Neural progenitor cell (in vitro differentiated cells): ENCODE measurements around the gene WDR70. TPM values are rescaled to one million over a fixed set of nuclear protein-coding genes. Genes with fewer than 3 reads are reported as not detected.
"Not testable (repeated sequence)": the region's sequence is repeated elsewhere in the genome, so short reads cannot be mapped to it uniquely, and the experiment has no call there.

Experiments used
- DNase-seq: peaks from one replicate; pipeline ENCODE4 v3.0.0-alpha.2; 2016; ENCODE audit warnings: low spot score
- H2AFZ ChIP-seq: fragments of 200-600 bp; sonication (generic); replicated peaks from 2 replicates; pipeline ENCODE4 v1.6.1; 2016; ENCODE audit warnings: antibody characterized with exemption
- H3F3A ChIP-seq: fragments of 200-600 bp; sonication (generic); 2 replicates; pipeline ENCODE4 v1.6.1; 2016; ENCODE audit warnings: antibody characterized with exemption, low read depth
- H3K27ac ChIP-seq: fragments of 200-600 bp; sonication (generic); 2 replicates; pipeline ENCODE4 v1.5.1; 2016; ENCODE audit warnings: mild to moderate bottlenecking
- H3K27me3 ChIP-seq: fragments of 200-600 bp; sonication (generic); 2 replicates; pipeline ENCODE4 v1.6.1; 2016; ENCODE audit warnings: mild to moderate bottlenecking, moderate library complexity
- H3K36me3 ChIP-seq: fragments of 200-600 bp; sonication (generic); 2 replicates; pipeline ENCODE4 v1.5.1; 2016
- H3K4me1 ChIP-seq: fragments of 200-600 bp; sonication (generic); 2 replicates; pipeline ENCODE4 v1.6.1; 2016; ENCODE audit warnings: mixed run types
- H3K4me2 ChIP-seq: fragments of 200-600 bp; sonication (generic); 2 replicates; pipeline ENCODE4 v1.6.1; 2016
- H3K4me3 ChIP-seq: fragments of 200-600 bp; sonication (generic); 2 replicates; pipeline ENCODE4 v1.5.1; 2016
- H3K79me2 ChIP-seq: fragments of 200-600 bp; sonication (generic); 2 replicates; pipeline ENCODE4 v1.6.1; 2016; ENCODE audit warnings: low read depth
- H3K9ac ChIP-seq: fragments of 200-600 bp; sonication (generic); 2 replicates; pipeline ENCODE4 v1.6.1; 2016
- H3K9me3 ChIP-seq: fragments of 200-600 bp; sonication (generic); 2 replicates; pipeline ENCODE4 v1.5.1; 2016; ENCODE audit warnings: low read depth
- H4K20me1 ChIP-seq: fragments of 200-600 bp; sonication (generic); 2 replicates; pipeline ENCODE4 v1.6.1; 2016; ENCODE audit warnings: low read depth
- H3K27ac Mint-ChIP-seq: 3 replicates; pipeline ENCODE4 v1.8.0; 2021; ENCODE audit warnings: mixed read lengths
- H3K27me3 Mint-ChIP-seq: 2 replicates; pipeline ENCODE4 v1.8.0; 2022; ENCODE audit warnings: low read depth, mild to moderate bottlenecking, inconsistent platforms, moderate library complexity, mixed read lengths; ENCODE audit not compliant: insufficient read depth
- H3K36me3 Mint-ChIP-seq: 3 replicates; pipeline ENCODE4 v1.8.0; 2021; ENCODE audit warnings: mixed read lengths
- H3K4me1 Mint-ChIP-seq: 3 replicates; pipeline ENCODE4 v1.8.0; 2021; ENCODE audit warnings: mixed read lengths
- H3K4me3 Mint-ChIP-seq: 3 replicates; pipeline ENCODE4 v1.8.0; 2021; ENCODE audit warnings: mild to moderate bottlenecking, moderate library complexity, mixed read lengths
- H3K9me3 Mint-ChIP-seq: 3 replicates; pipeline ENCODE4 v1.8.0; 2020; ENCODE audit warnings: mixed read lengths
- EZH2 ChIP-seq: fragments of 200-600 bp; sonication (generic); IDR thresholded peaks from 2 replicates; pipeline ENCODE4 v1.6.1; 2017; ENCODE audit warnings: antibody characterized with exemption, mild to moderate bottlenecking, moderate library complexity
- EZH2phosphoT487 ChIP-seq: fragments of 200-600 bp; sonication (generic); IDR thresholded peaks from 2 replicates; pipeline ENCODE4 v1.6.1; 2017; ENCODE audit warnings: antibody characterized with exemption
- total RNA-seq: library from RNA; depleted of rRNA; stranded (reverse); fragments of >200 nt; gene quantifications from 2 replicates; pipeline ENCODE4 v1.2.3, GENCODE V29; 2015; ENCODE audit warnings: low replicate concordance
- TF ChIP-seq, protein P1 (sequence below): fragments of 200-600 bp; sonication (generic); IDR thresholded peaks from 2 replicates; pipeline ENCODE4 v1.5.1; 2017; ENCODE audit warnings: antibody characterized with exemption, mild to moderate bottlenecking

The WDR70 gene
- total RNA-seq, 1 donor from 2014 or later, result 46.2 TPM

DNA sequence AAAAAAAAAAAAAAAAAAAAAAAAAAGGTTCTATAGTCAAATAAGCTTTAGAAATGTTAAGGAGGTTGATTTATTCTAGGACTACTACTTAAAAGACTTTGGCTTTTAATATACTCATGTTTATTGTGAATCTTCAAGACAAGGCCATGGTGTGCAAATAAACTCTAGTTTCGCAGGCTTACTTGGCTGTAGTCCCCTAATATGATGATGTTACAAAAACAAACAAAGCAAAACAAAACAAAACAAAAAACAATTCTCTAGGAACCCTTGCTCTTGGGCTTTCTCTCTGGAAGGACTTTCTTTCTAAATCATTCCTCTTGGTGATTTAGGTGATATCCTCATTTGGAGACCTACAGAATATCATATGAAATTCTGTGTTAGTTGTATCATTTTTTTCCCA, 288.7 kb downstream of the WDR70 start:
- Histone ChIP-seq H3K4me3 (no peak overlapping the region), H4K20me1 (no peaks in the 10 kb centered on the region), H2AFZ (no peak overlapping the region), H3K27ac (no peak overlapping the region), H3K9ac (no peak overlapping the region), H3K9me3 (no peaks in the 10 kb centered on the region), H3K36me3 (no peaks in the 10 kb centered on the region), H3K79me2 (no peaks in the 10 kb centered on the region), H3K4me1 (peaks cover 6% of the 10 kb centered on the region), H3K27me3 (no peaks in the 10 kb centered on the region), H3F3A (no peaks in the 10 kb centered on the region), H3K4me2 (no peak overlapping the region)
- H3K4me1 Mint-ChIP-seq, result peaks cover 2% of the 10 kb centered on the region
- no peak for TF ChIP-seq EZH2phosphoT487
- H3K4me3 Mint-ChIP-seq, result no peak overlapping the region
- no peak for DNase-seq
- H3K27me3 Mint-ChIP-seq, result no peaks in the 10 kb centered on the region
- no peaks in the 10 kb centered on the region for H3K36me3 Mint-ChIP-seq
- no peaks in the 10 kb centered on the region for H3K9me3 Mint-ChIP-seq
- H3K27ac Mint-ChIP-seq, result no peak overlapping the region

DNA sequence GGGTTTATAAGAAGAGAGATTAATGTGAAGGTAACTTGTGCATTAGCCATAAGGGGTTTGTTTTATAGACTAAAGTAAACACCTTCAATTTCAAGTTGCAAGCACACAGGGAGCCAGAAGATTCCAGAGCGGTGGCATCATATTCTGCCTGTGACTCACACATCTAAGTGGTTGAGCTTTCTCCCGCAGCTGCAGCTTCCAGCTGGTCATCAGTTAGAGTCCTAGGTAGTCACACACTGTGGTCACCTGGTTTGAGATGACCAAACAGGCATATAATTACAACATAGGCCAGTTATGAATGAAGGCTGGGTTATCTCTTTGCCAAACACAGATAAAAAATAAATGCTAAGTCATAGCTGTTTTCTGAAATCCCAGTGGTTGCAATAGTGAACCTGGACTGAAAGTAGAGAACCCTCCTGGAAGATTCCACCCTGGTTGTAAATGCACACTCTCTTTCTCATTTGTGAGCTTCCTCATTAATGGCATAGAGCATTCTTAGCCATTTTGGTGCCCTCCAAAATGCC, 289.5 kb downstream of the WDR70 start:
- no peaks in the 10 kb centered on the region for H3K27me3 ChIP-seq
- H3K4me1 ChIP-seq, result peaks cover 3% of the 10 kb centered on the region
- no peak overlapping the region for H3K4me3 Mint-ChIP-seq
- no peaks in the 10 kb centered on the region for H3K79me2 ChIP-seq
- no peak overlapping the region for H2AFZ ChIP-seq
- no peak for DNase-seq
- no peak overlapping the region for H3K9ac ChIP-seq
- no peak overlapping the region for H3K4me3 ChIP-seq
- H3K4me2 ChIP-seq, result no peak overlapping the region
- no peaks in the 10 kb centered on the region for H3K36me3 Mint-ChIP-seq
- no peaks in the 10 kb centered on the region for H4K20me1 ChIP-seq
- TF ChIP-seq, protein P1, sequence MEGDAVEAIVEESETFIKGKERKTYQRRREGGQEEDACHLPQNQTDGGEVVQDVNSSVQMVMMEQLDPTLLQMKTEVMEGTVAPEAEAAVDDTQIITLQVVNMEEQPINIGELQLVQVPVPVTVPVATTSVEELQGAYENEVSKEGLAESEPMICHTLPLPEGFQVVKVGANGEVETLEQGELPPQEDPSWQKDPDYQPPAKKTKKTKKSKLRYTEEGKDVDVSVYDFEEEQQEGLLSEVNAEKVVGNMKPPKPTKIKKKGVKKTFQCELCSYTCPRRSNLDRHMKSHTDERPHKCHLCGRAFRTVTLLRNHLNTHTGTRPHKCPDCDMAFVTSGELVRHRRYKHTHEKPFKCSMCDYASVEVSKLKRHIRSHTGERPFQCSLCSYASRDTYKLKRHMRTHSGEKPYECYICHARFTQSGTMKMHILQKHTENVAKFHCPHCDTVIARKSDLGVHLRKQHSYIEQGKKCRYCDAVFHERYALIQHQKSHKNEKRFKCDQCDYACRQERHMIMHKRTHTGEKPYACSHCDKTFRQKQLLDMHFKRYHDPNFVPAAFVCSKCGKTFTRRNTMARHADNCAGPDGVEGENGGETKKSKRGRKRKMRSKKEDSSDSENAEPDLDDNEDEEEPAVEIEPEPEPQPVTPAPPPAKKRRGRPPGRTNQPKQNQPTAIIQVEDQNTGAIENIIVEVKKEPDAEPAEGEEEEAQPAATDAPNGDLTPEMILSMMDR, result no peak
- TF ChIP-seq EZH2, result no peak
- TF ChIP-seq EZH2phosphoT487, result no peak
- no peaks in the 10 kb centered on the region for H3K27me3 Mint-ChIP-seq
- H3K27ac ChIP-seq, result no peak overlapping the region
- no peaks in the 10 kb centered on the region for H3F3A ChIP-seq
- H3K4me1 Mint-ChIP-seq, result peaks cover 2% of the 10 kb centered on the region
- no peaks in the 10 kb centered on the region for H3K9me3 ChIP-seq
- H3K27ac Mint-ChIP-seq, result no peak overlapping the region
- no peaks in the 10 kb centered on the region for H3K36me3 ChIP-seq
- H3K9me3 Mint-ChIP-seq, result no peaks in the 10 kb centered on the region

DNA sequence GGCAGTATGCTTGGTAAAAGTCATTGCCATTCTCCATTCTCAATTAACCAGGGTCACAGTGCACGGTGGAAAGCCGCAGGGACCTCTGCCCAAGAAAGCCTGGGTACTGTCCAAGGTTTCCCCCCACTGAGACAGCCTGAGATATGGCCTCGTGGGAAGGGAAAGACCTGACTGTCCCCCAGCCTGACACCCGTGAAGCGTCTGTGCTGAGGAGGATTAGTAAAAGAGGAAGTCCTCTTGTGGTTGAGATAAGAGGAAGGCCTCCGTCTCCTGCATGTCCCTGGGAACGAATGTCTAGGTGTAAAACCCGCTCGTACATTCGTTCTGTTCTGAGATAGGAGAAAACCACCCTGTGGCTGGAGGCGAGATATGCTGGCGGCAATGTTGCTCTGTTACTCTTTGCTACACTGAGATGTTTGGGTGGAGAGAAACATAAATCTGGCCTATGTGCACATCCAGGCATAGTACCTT, 293.0 kb downstream of the WDR70 start:
- H3K4me1 ChIP-seq, DNase-seq, H3F3A ChIP-seq, H3K27me3 Mint-ChIP-seq, H3K9me3 Mint-ChIP-seq, H2AFZ ChIP-seq, H3K4me3 ChIP-seq, H4K20me1 ChIP-seq, H3K36me3 Mint-ChIP-seq, H3K4me3 Mint-ChIP-seq, H3K4me1 Mint-ChIP-seq, H3K9ac ChIP-seq, H3K79me2 ChIP-seq, H3K27ac ChIP-seq, H3K27me3 ChIP-seq, H3K27ac Mint-ChIP-seq, H3K36me3 ChIP-seq, H3K4me2 ChIP-seq, H3K9me3 ChIP-seq: not testable (repeated sequence)

DNA sequence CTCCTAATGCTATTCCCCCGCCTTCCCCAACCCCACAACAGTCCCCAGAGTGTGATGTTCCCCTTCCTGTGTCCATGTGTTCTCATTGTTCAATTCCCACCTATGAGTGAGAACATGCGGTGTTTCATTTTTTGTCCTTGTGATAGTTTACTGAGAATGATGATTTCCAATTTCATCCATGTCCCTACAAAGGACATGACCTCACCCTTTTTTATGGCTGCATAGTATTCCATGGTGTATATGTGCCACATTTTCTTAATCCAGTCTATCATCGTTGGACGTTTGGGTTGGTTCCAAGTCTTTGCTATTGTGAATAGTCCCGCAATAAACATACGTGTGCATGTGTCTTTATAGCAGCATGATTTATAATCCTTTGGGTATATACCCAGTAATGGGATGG, 295.2 kb downstream of the WDR70 start:
- not testable (repeated sequence) for H3K4me1 ChIP-seq, H2AFZ ChIP-seq, H3K27ac ChIP-seq, H3K36me3 ChIP-seq, H3K4me3 ChIP-seq, H3K4me3 Mint-ChIP-seq, H3K27me3 ChIP-seq, H3K4me2 ChIP-seq, H3K9me3 Mint-ChIP-seq, H3K4me1 Mint-ChIP-seq, H3K79me2 ChIP-seq, H3F3A ChIP-seq, H3K9ac ChIP-seq, H3K9me3 ChIP-seq, H4K20me1 ChIP-seq, DNase-seq, H3K27ac Mint-ChIP-seq, H3K27me3 Mint-ChIP-seq, H3K36me3 Mint-ChIP-seq

DNA sequence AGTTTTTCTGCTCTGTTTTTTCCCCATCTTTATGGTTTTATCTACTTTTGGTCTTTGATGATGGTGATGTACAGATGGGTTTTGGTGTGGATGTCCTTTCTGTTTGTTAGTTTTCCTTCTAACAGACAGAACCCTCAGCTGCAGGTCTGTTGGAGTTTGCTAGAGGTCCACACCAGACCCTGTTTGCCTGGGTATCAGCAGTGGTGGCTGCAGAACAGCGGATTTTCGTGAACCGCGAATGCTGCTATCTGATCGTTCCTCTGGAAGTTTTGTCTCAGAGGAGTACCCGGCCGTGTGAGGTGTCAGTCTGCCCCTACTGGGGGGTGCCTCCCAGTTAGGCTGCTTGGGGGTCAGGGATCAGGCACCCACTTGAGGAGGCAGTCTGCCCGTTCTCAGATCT, 300.2 kb downstream of the WDR70 start:
- not testable (repeated sequence) for H3K79me2 ChIP-seq, DNase-seq, H3K4me3 Mint-ChIP-seq, H2AFZ ChIP-seq, H3K9me3 ChIP-seq, H3K27me3 ChIP-seq, H3K4me3 ChIP-seq, H3K4me1 ChIP-seq, H3K27ac ChIP-seq, H3K36me3 ChIP-seq, H3K27ac Mint-ChIP-seq, H4K20me1 ChIP-seq, H3F3A ChIP-seq, H3K4me1 Mint-ChIP-seq, H3K27me3 Mint-ChIP-seq, H3K9ac ChIP-seq, H3K4me2 ChIP-seq, H3K36me3 Mint-ChIP-seq
- peaks cover 34% of the 10 kb centered on the region for H3K9me3 Mint-ChIP-seq

DNA sequence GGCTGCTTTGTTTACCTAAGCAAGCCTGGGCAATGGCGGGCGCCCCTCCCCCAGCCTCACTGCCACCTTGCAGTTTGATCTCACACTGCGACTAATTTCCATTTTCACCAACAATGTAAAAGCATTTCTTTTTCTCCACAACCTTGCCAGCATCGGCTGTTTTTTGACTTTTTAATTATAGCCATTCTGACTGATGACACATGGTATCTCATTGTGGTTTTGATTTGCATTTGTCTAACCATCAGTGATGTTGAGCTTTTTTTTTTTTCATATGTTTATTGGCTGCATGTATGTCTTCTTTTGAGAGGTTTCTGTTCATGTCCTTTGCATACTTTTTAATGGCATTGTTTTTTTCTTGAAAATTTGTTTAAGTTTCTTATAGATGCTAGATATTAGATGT, 300.8 kb downstream of the WDR70 start:
- not testable (repeated sequence) for H3K27ac Mint-ChIP-seq

More for the DNA sequence above, 300.8 kb downstream of the WDR70 start:
- not testable (repeated sequence) for H3K36me3 Mint-ChIP-seq, H3K4me1 ChIP-seq, H3K27me3 Mint-ChIP-seq, H3K4me1 Mint-ChIP-seq, H2AFZ ChIP-seq, H3K9me3 ChIP-seq, H3K27ac ChIP-seq, H3F3A ChIP-seq, H3K36me3 ChIP-seq, H3K4me2 ChIP-seq, H3K4me3 ChIP-seq, H3K9ac ChIP-seq, H4K20me1 ChIP-seq, H3K27me3 ChIP-seq, H3K79me2 ChIP-seq, H3K4me3 Mint-ChIP-seq, DNase-seq
- peaks cover 34% of the 10 kb centered on the region for H3K9me3 Mint-ChIP-seq
